ENCODE results near the gene MYLK4. TPM values are rescaled to one million over a fixed set of nuclear protein-coding genes. Genes with fewer than 3 reads are reported as not detected.

The MYLK4 gene
- total RNA-seq, 1 experiment from 2014 or later = 0.93 TPM

GRCh38 chr6:2718334-2719092 is 32.2 kb downstream of the MYLK4 start:
- Mint-ChIP-seq H3K4me3 (ENCODE audit: unreplicated experiment) (no peak overlapping the region), H3K27ac (ENCODE audit: low read depth, unreplicated experiment) (no peak overlapping the region), H3K36me3 (ENCODE audit: insufficient read depth, unreplicated experiment) (no peaks in the 10 kb centered on the region), H3K27me3 (ENCODE audit: insufficient read depth, unreplicated experiment) (no peaks in the 10 kb centered on the region), H3K9me3 (ENCODE audit: unreplicated experiment) (peaks cover 11% of the 10 kb centered on the region), H3K4me1 (ENCODE audit: insufficient read depth, unreplicated experiment) (peaks cover 8% of the 10 kb centered on the region)
- intact Hi-C loops (cut with micrococcal nuclease) = no loop called here
- POLR2A ChIA-PET = interaction anchor here (0.6 to 0.8 kb wide), 2 partner anchors 271 to 1948 kb away, joined by 3 read pairs; no protein-coding TSS in a partner anchor
- no peak for DNase-seq (ENCODE audit: unreplicated experiment)
- no TSS peak for BruUV-seq (replicated peaks)
- CTCF ChIA-PET = interaction anchor here (0.8 kb wide), 1 partner anchor 20 kb away, joined by 3 read pairs; no protein-coding TSS in a partner anchor
- TF ChIP-seq CTCF (IDR thresholded peaks at IDR 0.05; ENCODE audit: unreplicated experiment) = no peak

GRCh38 chr6:2716936-2717700 is 33.6 kb downstream of the MYLK4 start:
- Mint-ChIP-seq H3K9me3 (ENCODE audit: unreplicated experiment) (peaks cover 7% of the 10 kb centered on the region), H3K4me3 (ENCODE audit: unreplicated experiment) (no peak overlapping the region), H3K27ac (ENCODE audit: low read depth, unreplicated experiment) (no peak overlapping the region), H3K4me1 (ENCODE audit: insufficient read depth, unreplicated experiment) (peaks cover 8% of the 10 kb centered on the region), H3K36me3 (ENCODE audit: insufficient read depth, unreplicated experiment) (no peaks in the 10 kb centered on the region), H3K27me3 (ENCODE audit: insufficient read depth, unreplicated experiment) (no peaks in the 10 kb centered on the region)
- CTCF ChIA-PET = interaction anchor here (0.5 to 1.0 kb wide), 4 partner anchors 21 to 83 kb away, joined by 3 to 5 read pairs (median 3); no protein-coding TSS in a partner anchor
- intact Hi-C loops (cut with micrococcal nuclease) = no loop called here
- DNase-seq (ENCODE audit: unreplicated experiment) = no peak
- POLR2A ChIA-PET = no interaction called here
- BruUV-seq (replicated peaks) = no TSS peak
- TF ChIP-seq CTCF (IDR thresholded peaks at IDR 0.05; ENCODE audit: unreplicated experiment) = no peak

- intact Hi-C loops (cut with micrococcal nuclease) = no loop called here
- Mint-ChIP-seq H3K4me1 (ENCODE audit: insufficient read depth, unreplicated experiment) (peaks cover 8% of the 10 kb centered on the region), H3K9me3 (ENCODE audit: unreplicated experiment) (peaks cover under 1% of the 10 kb centered on the region), H3K36me3 (ENCODE audit: insufficient read depth, unreplicated experiment) (no peaks in the 10 kb centered on the region), H3K27me3 (ENCODE audit: insufficient read depth, unreplicated experiment) (no peaks in the 10 kb centered on the region), H3K4me3 (ENCODE audit: unreplicated experiment) (no peak overlapping the region), H3K27ac (ENCODE audit: low read depth, unreplicated experiment) (no peak overlapping the region)
- no TSS peak for BruUV-seq (replicated peaks)
- DNase-seq (ENCODE audit: unreplicated experiment) = no peak
- ChIA-PET CTCF (interaction anchor here (1.5 kb wide), 1 partner anchor 20 kb away, joined by 3 read pairs; no protein-coding TSS in a partner anchor), POLR2A (no interaction called here)
- TF ChIP-seq CTCF (IDR thresholded peaks at IDR 0.05; ENCODE audit: unreplicated experiment) = no peak
Observed at GRCh38 chr6:2715737-2716136, 35.0 kb downstream of the MYLK4 start.
